AG09309 (cell line): ENCODE results near the gene HSF4.

Experiments
- DNase-seq: peaks from one replicate; pipeline ENCODE4 v3.0.0-alpha.2; 2010; ENCODE audit warnings: low read depth
- H3K4me3 ChIP-seq: 2 replicates; pipeline ENCODE4 v1.5.1; 2011; ENCODE audit warnings: mild to moderate bottlenecking, low read depth, low read length, moderate library complexity; ENCODE audit not compliant: control insufficient read depth
- TF ChIP-seq, protein P1 (sequence below): IDR thresholded peaks from 2 replicates; pipeline ENCODE4 v1.5.1; 2011; ENCODE audit warnings: mild to moderate bottlenecking, low read depth, low read length, inconsistent platforms; ENCODE audit not compliant: insufficient read depth, control insufficient read depth; ENCODE audit errors: missing control alignments

The HSF4 gene

GRCh38 chr16:67194260-67194659 is 29.7 kb downstream of the HSF4 start:
- DNase-seq: no peak
- TF ChIP-seq, protein P1, sequence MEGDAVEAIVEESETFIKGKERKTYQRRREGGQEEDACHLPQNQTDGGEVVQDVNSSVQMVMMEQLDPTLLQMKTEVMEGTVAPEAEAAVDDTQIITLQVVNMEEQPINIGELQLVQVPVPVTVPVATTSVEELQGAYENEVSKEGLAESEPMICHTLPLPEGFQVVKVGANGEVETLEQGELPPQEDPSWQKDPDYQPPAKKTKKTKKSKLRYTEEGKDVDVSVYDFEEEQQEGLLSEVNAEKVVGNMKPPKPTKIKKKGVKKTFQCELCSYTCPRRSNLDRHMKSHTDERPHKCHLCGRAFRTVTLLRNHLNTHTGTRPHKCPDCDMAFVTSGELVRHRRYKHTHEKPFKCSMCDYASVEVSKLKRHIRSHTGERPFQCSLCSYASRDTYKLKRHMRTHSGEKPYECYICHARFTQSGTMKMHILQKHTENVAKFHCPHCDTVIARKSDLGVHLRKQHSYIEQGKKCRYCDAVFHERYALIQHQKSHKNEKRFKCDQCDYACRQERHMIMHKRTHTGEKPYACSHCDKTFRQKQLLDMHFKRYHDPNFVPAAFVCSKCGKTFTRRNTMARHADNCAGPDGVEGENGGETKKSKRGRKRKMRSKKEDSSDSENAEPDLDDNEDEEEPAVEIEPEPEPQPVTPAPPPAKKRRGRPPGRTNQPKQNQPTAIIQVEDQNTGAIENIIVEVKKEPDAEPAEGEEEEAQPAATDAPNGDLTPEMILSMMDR: no peak
- H3K4me3 ChIP-seq: no peak overlapping the region

DNA sequence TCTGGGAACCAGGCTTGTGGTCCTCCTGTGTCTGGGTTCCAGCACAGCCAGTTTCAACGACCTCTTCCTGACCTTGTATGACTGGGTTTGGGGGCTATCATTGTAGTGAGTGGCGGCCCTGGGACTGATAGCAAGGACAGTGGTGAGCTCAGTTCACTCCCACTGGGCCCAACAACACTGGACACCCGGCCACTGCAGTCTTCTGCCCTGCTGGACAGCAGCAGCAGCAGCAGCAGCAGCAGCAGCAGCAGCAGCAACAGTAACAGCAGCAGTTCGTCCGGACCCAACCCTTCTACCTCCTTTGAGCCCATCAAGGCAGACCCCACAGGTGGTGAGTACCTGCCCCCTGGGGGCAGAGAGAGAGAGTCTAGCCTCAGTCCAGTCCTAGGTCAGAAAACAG is 31.1 kb downstream of the HSF4 start:
- TF ChIP-seq, protein P1: no peak

GRCh38 chr16:67196881-67197280 is 32.3 kb downstream of the HSF4 start:
- TF ChIP-seq, protein P1: no peak
- H3K4me3 ChIP-seq: no peak overlapping the region
- no peak for DNase-seq

More for the DNA sequence above, 31.1 kb downstream of the HSF4 start:
- no peak overlapping the region for H3K4me3 ChIP-seq
- no peak for DNase-seq

GRCh38 chr16:67197704-67198103 is 33.2 kb downstream of the HSF4 start:
- H3K4me3 ChIP-seq: no peak overlapping the region
- TF ChIP-seq, protein P1: no peak

GRCh38 chr16:67198238-67198734 is 33.7 kb downstream of the HSF4 start:
- DNase-seq: no peak
- no peak overlapping the region for H3K4me3 ChIP-seq
- TF ChIP-seq, protein P1: peak; percentile 74

More at GRCh38 chr16:67197704-67198103, 33.2 kb downstream of the HSF4 start:
- no peak for DNase-seq

- TF ChIP-seq, protein P1: peak; percentile 21
- no peak for DNase-seq
- H3K4me3 ChIP-seq: no peak within 1 kb of the TSS
Measured at GRCh38 chr16:67199011-67199807, 34.7 kb downstream of the HSF4 start, which contains the start of gene ELMO3. Gene ELMO3, plus strand, starts transcription at chr16:67199131. Its CDS starts 196 bp downstream, at chr16:67199327.
